Right lobe of liver (tissue), 6 donors: ENCODE results near the gene GPC5. TPM values are rescaled to one million over a fixed set of nuclear protein-coding genes. Genes with fewer than 3 reads are reported as not detected.

Experiments
- ATAC-seq, 4 donors: fragments of 200-7000 bp; cut with Tn5 transposase; one replicate each; pipeline ENCODE4 v1.9.1; 2020; ENCODE audit warnings: mild to moderate bottlenecking in 4 of 4, moderate library complexity in 4 of 4
- DNase-seq, 3 donors: peaks; one replicate each; pipeline ENCODE4 v3.0.0-alpha.2; 2020
- H3K27ac ChIP-seq, 3 donors: fragments of 200-600 bp; one replicate each; pipeline ENCODE4 v1.8.0; 2022
- H3K27me3 ChIP-seq, 2 donors: fragments of 200-600 bp; one replicate each; pipeline ENCODE4 v1.8.0; 2022
- H3K36me3 ChIP-seq, 4 donors: fragments of 200-600 bp; sonication (generic) in 1 of 4; one replicate each; pipeline versions ENCODE4 v1.5.1 to v1.8.0; 2017 to 2022; ENCODE audit warnings: control low read depth in 1 of 4
- H3K4me1 ChIP-seq, 4 donors: fragments of 200-600 bp; sonication (generic) in 1 of 4; one replicate each; pipeline versions ENCODE4 v1.5.1 to v1.8.0; 2017 to 2022; ENCODE audit warnings: control low read depth in 1 of 4
- H3K4me3 ChIP-seq, 3 donors: fragments of 200-600 bp; one replicate each; pipeline ENCODE4 v1.8.0; 2022
- H3K9me3 ChIP-seq, 4 donors: fragments of 200-600 bp; sonication (generic) in 1 of 4; one replicate each; pipeline versions ENCODE4 v1.5.1 to v1.8.0; 2017 to 2022; ENCODE audit warnings: control low read depth in 1 of 4
- POLR2A ChIP-seq: fragments of 450-650 bp; IDR thresholded peaks from one replicate; pipeline ENCODE4 v1.6.1; 2017; ENCODE audit warnings: antibody characterized with exemption, mild to moderate bottlenecking
- WGBS: methylation state at CpG from one replicate; pipeline ENCODE4 v1.1.6; 2018; ENCODE audit warnings: low coverage, low lambda C conversion rate; ENCODE audit not compliant: insufficient coverage; ENCODE audit errors: missing lambda C conversion rate; 5-methylcytosine and 5-hydroxymethylcytosine counted together
- intact Hi-C, 2 donors: fragments of 100-400 bp; cut with DNase I; formaldehyde crosslinking; loops; one replicate each; pipeline versions ENCODE4 v1.11.2 to v1.14.1; 2022
- long read RNA-seq: library from polyadenylated mRNA; unstranded; transcript quantifications from one replicate; pipeline ENCODE4 v2.0.0, GENCODE V29; 2019
- total RNA-seq, 6 experiments: library from RNA; depleted of rRNA in 2 of 6; stranded (reverse); fragments of >200 nt in 2 of 6; fragmentation: NEBNext Ultra II Directional in 3 of 6; extraction: Animal tissue kit (Norgen Biotek cat#: 25700) in 3 of 6; gene quantifications; one replicate each; pipeline versions ENCODE4 v1.1.0 to v1.2.4, GENCODE V29; 2016 to 2023
- TF ChIP-seq, protein P1 (sequence below), 4 donors: fragments of 200-600 bp in 3 of 4; fragments of 450-650 bp in 1 of 4; IDR thresholded peaks; one replicate each; pipeline versions ENCODE4 v1.5.1 to v1.8.0; 2016 to 2022; ENCODE audit warnings: antibody characterized with exemption in 4 of 4, mild to moderate bottlenecking in 2 of 4
- donor health status: DM: no; HTN: yes; CAD: no.
- donor health status: DM: no; HTN: no; CAD: no.
- donor health status: DM: no; HTN: no; CAD: no.
- donor health status: DM: no; HTN: yes; CAD: no.
- donor health status: DM: no; HTN: yes; CAD: no.

GPC5 gene
- under 1 TPM; 0.12 to 0.99 (median 0.66) TPM for total RNA-seq
- long read RNA-seq = 0 reads

DNA sequence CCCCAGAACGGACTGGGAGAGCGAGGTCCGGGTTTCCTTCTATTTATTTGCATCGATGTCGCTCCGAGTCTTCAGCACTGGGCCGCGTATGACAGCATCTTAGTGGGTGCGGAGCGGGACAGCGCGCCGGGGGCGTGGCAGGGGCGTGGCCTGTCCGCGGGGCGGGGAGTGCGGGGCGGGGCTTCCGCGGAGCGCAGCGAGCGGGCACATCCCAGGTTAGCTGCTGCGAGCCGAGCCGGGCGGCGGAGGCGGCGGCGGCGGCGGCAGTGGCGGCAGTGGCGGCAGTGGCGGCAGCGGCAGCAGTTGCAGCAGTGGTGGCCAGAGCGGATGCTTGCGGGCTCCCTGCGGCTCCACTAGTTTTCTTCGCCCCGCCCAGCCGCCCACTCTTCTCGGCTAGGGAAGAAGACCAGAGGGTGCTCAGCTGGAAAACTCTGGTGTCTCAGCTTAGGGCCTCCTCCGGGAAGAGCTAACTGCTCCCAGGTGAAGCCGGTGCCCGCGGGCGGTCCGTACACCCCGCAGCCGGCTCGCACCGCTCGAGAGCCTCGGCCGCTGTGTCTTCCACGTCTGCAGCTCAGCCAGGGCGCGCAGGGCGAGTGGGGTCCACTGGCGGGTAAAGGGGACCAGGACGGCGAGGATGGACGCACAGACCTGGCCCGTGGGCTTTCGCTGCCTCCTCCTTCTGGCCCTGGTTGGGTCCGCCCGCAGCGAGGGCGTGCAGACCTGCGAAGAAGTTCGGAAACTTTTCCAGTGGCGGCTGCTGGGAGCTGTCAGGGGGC, at the start of gene GPC5:
TSS of gene GPC5 (plus strand) at position 209 of the 776 bp plus-strand sequence.
- WGBS = 0% methylated on average over 24 of the region's 76 CpGs
- ATAC-seq = peak; percentile 99 to 100 (median 99)
- Histone ChIP-seq H3K27me3 (peaks cover 0 to 6% of the 10 kb centered on the region in 2 donors), H3K36me3 (no peaks in the 10 kb centered on the region), H3K27ac (no peak within 1 kb of the TSS), H3K4me1 (peaks cover 0 to 11% (median 3%) of the 10 kb centered on the region in 4 donors), H3K4me3 (peak within 1 kb of the TSS; percentile 52 to 63 (median 53)), H3K9me3 (no peaks in the 10 kb centered on the region)
- intact Hi-C loops = no loop called here
- peak; percentile 44 for TF ChIP-seq POLR2A
- TF ChIP-seq, protein P1, sequence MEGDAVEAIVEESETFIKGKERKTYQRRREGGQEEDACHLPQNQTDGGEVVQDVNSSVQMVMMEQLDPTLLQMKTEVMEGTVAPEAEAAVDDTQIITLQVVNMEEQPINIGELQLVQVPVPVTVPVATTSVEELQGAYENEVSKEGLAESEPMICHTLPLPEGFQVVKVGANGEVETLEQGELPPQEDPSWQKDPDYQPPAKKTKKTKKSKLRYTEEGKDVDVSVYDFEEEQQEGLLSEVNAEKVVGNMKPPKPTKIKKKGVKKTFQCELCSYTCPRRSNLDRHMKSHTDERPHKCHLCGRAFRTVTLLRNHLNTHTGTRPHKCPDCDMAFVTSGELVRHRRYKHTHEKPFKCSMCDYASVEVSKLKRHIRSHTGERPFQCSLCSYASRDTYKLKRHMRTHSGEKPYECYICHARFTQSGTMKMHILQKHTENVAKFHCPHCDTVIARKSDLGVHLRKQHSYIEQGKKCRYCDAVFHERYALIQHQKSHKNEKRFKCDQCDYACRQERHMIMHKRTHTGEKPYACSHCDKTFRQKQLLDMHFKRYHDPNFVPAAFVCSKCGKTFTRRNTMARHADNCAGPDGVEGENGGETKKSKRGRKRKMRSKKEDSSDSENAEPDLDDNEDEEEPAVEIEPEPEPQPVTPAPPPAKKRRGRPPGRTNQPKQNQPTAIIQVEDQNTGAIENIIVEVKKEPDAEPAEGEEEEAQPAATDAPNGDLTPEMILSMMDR (IDR thresholded peaks at IDR 0.05) = peak in 1 of 4 donors; percentile 4
- peak; percentile 85 to 88 (median 87) for DNase-seq

DNA sequence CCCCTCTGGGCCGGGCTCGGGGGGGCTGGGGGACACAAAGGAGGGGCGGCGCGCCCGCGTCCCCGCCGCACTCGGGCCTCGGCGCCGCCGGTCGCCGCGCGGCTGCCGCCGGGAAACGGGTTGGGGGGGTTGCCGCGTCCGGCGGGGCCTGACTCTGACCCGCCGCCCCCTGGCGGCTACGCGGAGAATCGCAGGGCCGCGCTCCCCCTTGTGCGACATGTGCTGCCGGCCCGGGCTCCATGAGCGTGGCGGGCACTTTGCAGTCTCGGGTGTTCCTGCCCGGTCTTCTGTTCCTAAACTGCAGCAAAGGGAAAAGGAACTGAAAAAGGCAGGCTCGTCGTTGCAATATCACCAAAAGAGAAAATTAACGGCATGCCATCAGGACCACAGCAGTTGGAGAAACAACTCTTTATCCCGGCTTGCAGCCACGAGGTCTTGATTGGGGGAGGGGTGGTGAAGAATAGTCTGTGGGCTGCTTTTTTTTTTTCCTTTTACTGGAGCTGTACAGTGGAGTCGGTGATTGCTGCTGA, 49.5 kb upstream of the GPC5 start:
- 0% methylated on average over 16 of the region's 46 CpGs for WGBS
- Histone ChIP-seq H3K36me3 (peaks cover 0 to 5% (median under 1%) of the 10 kb centered on the region in 4 donors), H3K4me1 (peaks cover 0 to 41% (median 9%) of the 10 kb centered on the region in 4 donors), H3K9me3 (no peaks in the 10 kb centered on the region), H3K27ac (peak overlapping the region; percentile 93 to 98 (median 94)), H3K4me3 (peak overlapping the region; percentile 64 to 94 (median 74)), H3K27me3 (peaks cover 0 to 10% of the 10 kb centered on the region in 2 donors)
- ATAC-seq = peak; percentile 81 to 88 (median 83)
- peak; percentile 93 to 94 (median 94) for DNase-seq
- TF ChIP-seq, protein P1 (IDR thresholded peaks at IDR 0.05) = peak in 3 of 4 donors; percentile 93 to 99 (median 95)
- peak; percentile 65 for TF ChIP-seq POLR2A
- intact Hi-C loops = no loop called here

DNA sequence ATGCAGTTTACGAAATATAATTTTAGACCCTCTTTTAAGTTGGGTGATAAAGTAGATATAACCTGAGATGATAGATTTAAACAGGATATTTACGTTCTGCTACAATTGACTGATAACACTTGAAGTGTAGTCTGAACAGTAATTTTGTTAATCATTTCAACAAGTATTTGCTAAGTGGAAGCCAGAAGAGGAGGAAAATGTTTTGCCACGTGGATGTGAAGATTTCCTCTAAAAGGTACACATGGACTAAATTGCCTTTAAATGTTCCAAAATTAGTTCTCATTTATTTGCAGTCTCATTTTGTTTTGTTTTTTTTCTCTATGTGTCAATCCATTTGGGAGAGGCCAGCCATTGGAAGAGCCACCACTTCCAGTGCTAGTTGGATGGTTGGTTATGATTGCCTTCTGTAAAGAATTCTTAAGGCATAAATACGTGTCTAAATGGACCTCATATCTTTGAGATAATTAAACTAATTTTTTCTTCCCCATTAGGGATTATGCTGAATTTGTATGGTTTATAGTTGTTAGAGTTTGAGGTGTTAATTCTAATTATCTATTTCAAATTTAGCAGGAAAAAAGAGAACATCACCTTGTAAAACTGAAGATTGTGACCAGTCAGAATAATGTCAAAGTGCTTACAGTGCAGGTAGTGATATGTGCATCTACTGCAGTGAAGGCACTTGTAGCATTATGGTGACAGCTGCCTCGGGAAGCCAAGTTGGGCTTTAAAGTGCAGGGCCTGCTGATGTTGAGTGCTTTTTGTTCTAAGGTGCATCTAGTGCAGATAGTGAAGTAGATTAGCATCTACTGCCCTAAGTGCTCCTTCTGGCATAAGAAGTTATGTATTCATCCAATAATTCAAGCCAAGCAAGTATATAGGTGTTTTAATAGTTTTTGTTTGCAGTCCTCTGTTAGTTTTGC, 48.2 kb upstream of the GPC5 start:
- intact Hi-C loops = no loop called here
- DNase-seq = no peak
- no peak for ATAC-seq
- Histone ChIP-seq H3K4me3 (peak overlapping the region in 2 of 3 donors; percentile 59 to 94), H3K4me1 (peaks cover 0 to 47% (median 9%) of the 10 kb centered on the region in 4 donors), H3K27ac (no peak overlapping the region), H3K9me3 (no peaks in the 10 kb centered on the region), H3K36me3 (peaks cover 0 to 11% (median 1%) of the 10 kb centered on the region in 4 donors), H3K27me3 (no peaks in the 10 kb centered on the region)
- TF ChIP-seq, protein P1 (IDR thresholded peaks at IDR 0.05) = no peak
- TF ChIP-seq POLR2A = no peak
- 15% methylated on average over 5 of the region's 5 CpGs for WGBS

DNA sequence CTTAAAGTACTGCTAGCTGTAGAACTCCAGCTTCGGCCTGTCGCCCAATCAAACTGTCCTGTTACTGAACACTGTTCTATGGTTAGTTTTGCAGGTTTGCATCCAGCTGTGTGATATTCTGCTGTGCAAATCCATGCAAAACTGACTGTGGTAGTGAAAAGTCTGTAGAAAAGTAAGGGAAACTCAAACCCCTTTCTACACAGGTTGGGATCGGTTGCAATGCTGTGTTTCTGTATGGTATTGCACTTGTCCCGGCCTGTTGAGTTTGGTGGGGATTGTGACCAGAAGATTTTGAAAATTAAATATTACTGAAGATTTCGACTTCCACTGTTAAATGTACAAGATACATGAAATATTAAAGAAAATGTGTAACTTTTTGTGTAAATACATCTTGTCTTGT, 47.3 kb upstream of the GPC5 start:
- intact Hi-C loops = no loop called here
- 64% methylated on average over 5 of the region's 5 CpGs for WGBS
- no peaks in the 10 kb centered on the region for H3K9me3 ChIP-seq
- H3K27ac ChIP-seq = no peak overlapping the region
- H3K4me3 ChIP-seq = no peak overlapping the region
- TF ChIP-seq POLR2A = no peak
- TF ChIP-seq, protein P1 (IDR thresholded peaks at IDR 0.05) = no peak
- no peak for DNase-seq
- H3K27me3 ChIP-seq = no peaks in the 10 kb centered on the region
- peaks cover 0 to 47% (median 9%) of the 10 kb centered on the region in 4 donors for H3K4me1 ChIP-seq
- ATAC-seq = no peak
- peaks cover 0 to 12% (median 3%) of the 10 kb centered on the region in 4 donors for H3K36me3 ChIP-seq
